RPMI8226 (cell line): Measurements from ENCODE around the gene RNF220.
"Not testable (repeated sequence)": the region's sequence is repeated elsewhere in the genome, so short reads cannot be mapped to it uniquely, and the experiment has no call there.

Experiments
- DNase-seq: peaks from one replicate; pipeline ENCODE4 v3.0.0-alpha.2; 2015

The RNF220 gene

GRCh38 chr1:44684525-44684924 lies 279.5 kb downstream of the RNF220 start:
- DNase-seq: no peak

GRCh38 chr1:44685218-44685617 lies 280.2 kb downstream of the RNF220 start:
- DNase-seq: no peak

GRCh38 chr1:44685881-44686280 lies 280.8 kb downstream of the RNF220 start:
- DNase-seq: no peak

GRCh38 chr1:44688760-44689446 lies 283.8 kb downstream of the RNF220 start:
- no peak for DNase-seq

- no peak for DNase-seq
Observed at GRCh38 chr1:44689447-44689765, 284.4 kb downstream of the RNF220 start.

- no peak for DNase-seq
Observed at GRCh38 chr1:44693159-44693558, 288.1 kb downstream of the RNF220 start.

- no peak for DNase-seq
Observed at GRCh38 chr1:44693900-44694299, 288.8 kb downstream of the RNF220 start.

- DNase-seq: no peak
Observed at GRCh38 chr1:44694863-44695478, 289.9 kb downstream of the RNF220 start.

- no peak for DNase-seq
Observed at GRCh38 chr1:44695671-44696070, 290.6 kb downstream of the RNF220 start.

GRCh38 chr1:44696101-44696500 lies 291.0 kb downstream of the RNF220 start:
- no peak for DNase-seq

- no peak for DNase-seq
Observed at GRCh38 chr1:44696789-44697345, 291.8 kb downstream of the RNF220 start.

GRCh38 chr1:44698138-44698537 lies 293.1 kb downstream of the RNF220 start:
- DNase-seq: no peak

GRCh38 chr1:44699375-44699774 lies 294.3 kb downstream of the RNF220 start:
- not testable (repeated sequence) for DNase-seq

- DNase-seq: no peak
Observed at GRCh38 chr1:44700573-44700972, 295.5 kb downstream of the RNF220 start.

- DNase-seq: no peak
Observed at GRCh38 chr1:44701141-44701573, 296.1 kb downstream of the RNF220 start.
